ENCODE measurements around the gene LYST.

DNA sequence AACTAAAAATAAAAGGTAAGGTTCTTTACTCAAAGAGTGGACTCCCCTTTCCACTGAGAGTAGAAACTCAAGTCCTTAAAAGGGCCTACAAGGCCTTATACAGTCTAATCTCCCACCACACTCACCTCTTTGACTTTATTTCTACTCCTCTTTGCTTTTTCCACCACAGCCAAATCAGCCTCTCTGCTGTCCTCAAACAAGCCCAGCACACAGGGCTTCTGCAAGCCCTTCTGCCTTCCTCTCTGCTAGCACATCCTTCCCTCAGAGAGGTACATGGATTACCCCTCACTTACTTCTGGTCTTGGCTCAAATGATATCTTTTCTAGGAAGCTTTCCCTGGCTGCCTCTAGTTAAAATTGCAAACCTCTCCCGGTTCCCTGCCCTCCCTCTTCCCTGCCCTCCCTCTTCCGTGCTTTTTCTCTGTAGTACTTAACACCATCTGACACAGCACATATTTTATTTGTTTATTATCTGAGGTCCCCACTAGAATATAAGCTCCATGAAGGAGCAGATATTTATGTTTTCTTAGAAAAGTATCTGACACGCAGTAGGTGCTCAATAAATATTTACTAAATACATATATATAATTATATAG, 1.7 kb downstream of the LYST start:
- no peak for TF ChIP-seq EP300 (conservative IDR thresholded peaks at IDR 0.05; ENCODE audit: poor library complexity, severe bottlenecking)
- TF ChIP-seq SMC3 (conservative IDR thresholded peaks at IDR 0.05; ENCODE audit: poor library complexity) = no peak
- TF ChIP-seq, protein P1, sequence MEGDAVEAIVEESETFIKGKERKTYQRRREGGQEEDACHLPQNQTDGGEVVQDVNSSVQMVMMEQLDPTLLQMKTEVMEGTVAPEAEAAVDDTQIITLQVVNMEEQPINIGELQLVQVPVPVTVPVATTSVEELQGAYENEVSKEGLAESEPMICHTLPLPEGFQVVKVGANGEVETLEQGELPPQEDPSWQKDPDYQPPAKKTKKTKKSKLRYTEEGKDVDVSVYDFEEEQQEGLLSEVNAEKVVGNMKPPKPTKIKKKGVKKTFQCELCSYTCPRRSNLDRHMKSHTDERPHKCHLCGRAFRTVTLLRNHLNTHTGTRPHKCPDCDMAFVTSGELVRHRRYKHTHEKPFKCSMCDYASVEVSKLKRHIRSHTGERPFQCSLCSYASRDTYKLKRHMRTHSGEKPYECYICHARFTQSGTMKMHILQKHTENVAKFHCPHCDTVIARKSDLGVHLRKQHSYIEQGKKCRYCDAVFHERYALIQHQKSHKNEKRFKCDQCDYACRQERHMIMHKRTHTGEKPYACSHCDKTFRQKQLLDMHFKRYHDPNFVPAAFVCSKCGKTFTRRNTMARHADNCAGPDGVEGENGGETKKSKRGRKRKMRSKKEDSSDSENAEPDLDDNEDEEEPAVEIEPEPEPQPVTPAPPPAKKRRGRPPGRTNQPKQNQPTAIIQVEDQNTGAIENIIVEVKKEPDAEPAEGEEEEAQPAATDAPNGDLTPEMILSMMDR (IDR thresholded peaks at IDR 0.05; ENCODE audit: poor library complexity, severe bottlenecking) = no peak

Measured in neural cell (in vitro differentiated cells).